Small intestine (tissue), 7 donors: ENCODE data around the gene DMRTB1. TPM values are rescaled to one million over a fixed set of nuclear protein-coding genes. Genes with fewer than 3 reads are reported as not detected.

Experiments
- DNase-seq, 2 donors: peaks; one replicate each; pipeline versions ENCODE4 v3.0.0 to v3.0.0-alpha.2; 2013
- FAIRE-seq: peaks from 2 replicates; lab custom pipeline; 2012; peaks lifted over from hg19 to GRCh38; lab: Jason Lieb, UNC
- H3K27ac ChIP-seq, 3 donors: one replicate each; pipeline ENCODE4 v1.5.1; 2013; ENCODE audit warnings: low read length in 2 of 3, mild to moderate bottlenecking in 2 of 3, control low read depth in 1 of 3, inconsistent platforms in 1 of 3, low read depth in 1 of 3, moderate library complexity in 1 of 3
- H3K27me3 ChIP-seq, 3 donors: one replicate each; pipeline ENCODE4 v1.6.1; 2013; ENCODE audit warnings: low read length in 3 of 3, inconsistent platforms in 1 of 3; ENCODE audit not compliant: control insufficient read depth in 3 of 3, insufficient read depth in 3 of 3
- H3K36me3 ChIP-seq, 3 donors: one replicate each; pipeline ENCODE4 v1.6.1; 2013; ENCODE audit warnings: low read length in 3 of 3, inconsistent platforms in 1 of 3, low read depth in 1 of 3, mild to moderate bottlenecking in 1 of 3, moderate library complexity in 1 of 3; ENCODE audit not compliant: control insufficient read depth in 3 of 3, insufficient read depth in 2 of 3
- H3K4me1 ChIP-seq, 3 donors: one replicate each; pipeline ENCODE4 v1.6.1; 2013; ENCODE audit warnings: low read length in 2 of 3, inconsistent platforms in 1 of 3, low read depth in 1 of 3, mild to moderate bottlenecking in 1 of 3, moderate library complexity in 1 of 3; ENCODE audit not compliant: control insufficient read depth in 3 of 3, insufficient read depth in 2 of 3
- H3K4me3 ChIP-seq, 3 donors: one replicate each; pipeline ENCODE4 v1.5.1; 2013; ENCODE audit warnings: low read length in 3 of 3, control low read depth in 1 of 3, inconsistent platforms in 1 of 3, low read depth in 1 of 3, mild to moderate bottlenecking in 1 of 3, moderate library complexity in 1 of 3
- H3K9me3 ChIP-seq, 2 donors: one replicate each; pipeline ENCODE4 v1.6.1; 2013; ENCODE audit warnings: low read depth in 1 of 2, low read length in 1 of 2; ENCODE audit not compliant: control insufficient read depth in 2 of 2, insufficient read depth in 1 of 2
- whole genome bisulfite sequencing, 3 donors: extraction: QIAGEN DNeasy Blood & Tissue Kit; methylation state at CpG; one replicate each; pipeline ENCODE4 v1.1.7; 2013; 5-methylcytosine and 5-hydroxymethylcytosine counted together
- polyA plus RNA-seq, 4 donors: library from polyadenylated mRNA; stranded (reverse) in 3 of 4; unstranded in 1 of 4; fragments of 200-250 nt in 3 of 4; fragments of 120-200 nt in 1 of 4; gene quantifications; one replicate each; pipeline versions ENCODE4 v1.2.1 to v1.2.3, GENCODE V29; 2013
- donor health status: healthy with polysubstance abuse.
- donor health status: control.
- donor health status: control.
- donor health status: Bipolar disorder and iron deficiency.
- donor health status: healthy.

DMRTB1 gene
- polyA plus RNA-seq, 4 donors = not detected

GRCh38 chr1:53504901-53505300 is 45.7 kb downstream of the DMRTB1 start:
- no peaks in the 10 kb centered on the region for H3K4me1 ChIP-seq
- H3K27me3 ChIP-seq = peaks cover 0 to 3% (median 0%) of the 10 kb centered on the region in 3 donors
- no peak overlapping the region for H3K27ac ChIP-seq
- FAIRE-seq = no peak
- 74 to 85% (median 76%) methylated on average over 9 of the region's 9 CpGs for WGBS, 3 donors
- H3K4me3 ChIP-seq = no peak overlapping the region
- DNase-seq = no peak
- H3K9me3 ChIP-seq = no peaks in the 10 kb centered on the region
- H3K36me3 ChIP-seq = no peaks in the 10 kb centered on the region

GRCh38 chr1:53505401-53505800 is 46.2 kb downstream of the DMRTB1 start:
- Histone ChIP-seq H3K4me3 (no peak overlapping the region), H3K36me3 (no peaks in the 10 kb centered on the region), H3K4me1 (no peaks in the 10 kb centered on the region), H3K27ac (no peak overlapping the region), H3K9me3 (no peaks in the 10 kb centered on the region), H3K27me3 (peaks cover 0 to 3% (median 0%) of the 10 kb centered on the region in 3 donors)
- FAIRE-seq = no peak
- no peak for DNase-seq
- WGBS, 3 donors = 64 to 87% (median 81%) methylated on average over 9 of the region's 9 CpGs

GRCh38 chr1:53505891-53506290 is 46.7 kb downstream of the DMRTB1 start:
- H3K27ac ChIP-seq = no peak overlapping the region
- peaks cover 0 to 3% (median 0%) of the 10 kb centered on the region in 3 donors for H3K27me3 ChIP-seq
- no peaks in the 10 kb centered on the region for H3K9me3 ChIP-seq
- no peaks in the 10 kb centered on the region for H3K36me3 ChIP-seq
- FAIRE-seq (no peak), DNase-seq (no peak)
- WGBS, 3 donors = 84 to 91% (median 88%) methylated on average over 13 of the region's 13 CpGs
- H3K4me3 ChIP-seq = no peak overlapping the region
- H3K4me1 ChIP-seq = no peaks in the 10 kb centered on the region

- Histone ChIP-seq H3K9me3 (no peaks in the 10 kb centered on the region), H3K27me3 (no peaks in the 10 kb centered on the region), H3K36me3 (no peaks in the 10 kb centered on the region), H3K4me3 (no peak overlapping the region), H3K4me1 (no peaks in the 10 kb centered on the region), H3K27ac (no peak overlapping the region)
- DNase-seq = no peak
- 90 to 93% (median 93%) methylated on average over 24 to 25 of the region's 25 CpGs for WGBS, 3 donors
- FAIRE-seq = no peak
These were observed 47.3 kb downstream of the DMRTB1 start for GRCh38 chr1:53506355-53507050.

- no peaks in the 10 kb centered on the region for H3K27me3 ChIP-seq
- DNase-seq (no peak), FAIRE-seq (no peak)
- no peaks in the 10 kb centered on the region for H3K9me3 ChIP-seq
- H3K27ac ChIP-seq = no peak overlapping the region
- 81 to 90% (median 86%) methylated on average over 13 of the region's 13 CpGs for WGBS, 3 donors
- no peaks in the 10 kb centered on the region for H3K36me3 ChIP-seq
- no peak overlapping the region for H3K4me3 ChIP-seq
- H3K4me1 ChIP-seq = no peaks in the 10 kb centered on the region
These were observed 48.1 kb downstream of the DMRTB1 start for GRCh38 chr1:53507116-53507820.

GRCh38 chr1:53508056-53508990 is 49.1 kb downstream of the DMRTB1 start:
- WGBS, 3 donors = 86 to 90% (median 87%) methylated on average over 22 of the region's 22 CpGs
- no peak overlapping the region for H3K27ac ChIP-seq
- no peak overlapping the region for H3K4me3 ChIP-seq
- no peaks in the 10 kb centered on the region for H3K4me1 ChIP-seq
- DNase-seq (no peak), FAIRE-seq (no peak)
- no peaks in the 10 kb centered on the region for H3K9me3 ChIP-seq
- H3K27me3 ChIP-seq = no peaks in the 10 kb centered on the region
- no peaks in the 10 kb centered on the region for H3K36me3 ChIP-seq

- no peak for FAIRE-seq
- Histone ChIP-seq H3K36me3 (no peaks in the 10 kb centered on the region), H3K27ac (no peak overlapping the region), H3K4me3 (no peak overlapping the region), H3K9me3 (no peaks in the 10 kb centered on the region), H3K4me1 (no peaks in the 10 kb centered on the region), H3K27me3 (no peaks in the 10 kb centered on the region)
- WGBS, 3 donors = 57 to 68% (median 64%) methylated on average over 22 to 23 of the region's 23 CpGs
- DNase-seq = peak in 1 of 2 donors; percentile 46
These were observed 49.9 kb downstream of the DMRTB1 start for GRCh38 chr1:53508991-53509666.

GRCh38 chr1:53509775-53510174 is 50.6 kb downstream of the DMRTB1 start:
- H3K27ac ChIP-seq = no peak overlapping the region
- DNase-seq (no peak), FAIRE-seq (no peak)
- no peak overlapping the region for H3K4me3 ChIP-seq
- WGBS, 3 donors = 88 to 93% (median 92%) methylated on average over 11 to 13 of the region's 13 CpGs
- H3K36me3 ChIP-seq = no peaks in the 10 kb centered on the region
- H3K27me3 ChIP-seq = no peaks in the 10 kb centered on the region
- H3K9me3 ChIP-seq = no peaks in the 10 kb centered on the region
- no peaks in the 10 kb centered on the region for H3K4me1 ChIP-seq
